Activated CD8-positive, alpha-beta memory T cell treated with anti-CD3 and anti-CD28 coated beads for 36 hours (primary cell): Measurements from ENCODE around the gene SLC51B. TPM values are rescaled to one million over a fixed set of nuclear protein-coding genes. Genes with fewer than 3 reads are reported as not detected.

ENCODE experiments used
- CTCF ChIA-PET: fragments of 350-600 bp; sonication (Branson Sonifier 250); formaldehyde crosslinking; loops from one replicate; lab custom pipeline; 2021; ENCODE audit warnings: antibody characterized with exemption; lab: Charles Lee
- POLR2A ChIA-PET: fragments of 350-600 bp; sonication (Branson Sonifier 250); formaldehyde crosslinking; loops from one replicate; lab custom pipeline; 2021; ENCODE audit warnings: antibody characterized with exemption; lab: Charles Lee
- total RNA-seq, 2 experiments: library from RNA; stranded (reverse); gene quantifications; one replicate each; pipeline ENCODE4 v1.2.3, GENCODE V29; 2021

SLC51B gene
- total RNA-seq, 2 experiments from 2014 or later, result not detected

GRCh38 chr15:65076486-65077290 lies 31.5 kb downstream of the SLC51B start, which contains the start of gene KBTBD13:
Gene KBTBD13, plus strand, starts transcription at chr15:65076746. Its CDS starts 70 bp downstream, at chr15:65076816.
- ChIA-PET POLR2A (no interaction called here), CTCF (interaction anchor here (0.6 to 1.5 kb wide), 3 partner anchors 8 to 11 kb away, joined by 3 to 6 read pairs (median 4); no protein-coding TSS in a partner anchor)

GRCh38 chr15:65077291-65077980 lies 32.2 kb downstream of the SLC51B start:
- ChIA-PET POLR2A (no interaction called here), CTCF (interaction anchor here (0.9 to 2.0 kb wide), 6 partner anchors 8 to 347 kb away, joined by 3 to 10 read pairs (median 4); no protein-coding TSS in a partner anchor)

GRCh38 chr15:65077981-65078352 lies 32.8 kb downstream of the SLC51B start:
- CTCF ChIA-PET, result interaction anchor here (0.6 to 2.0 kb wide), 8 partner anchors 9 to 347 kb away, joined by 3 to 10 read pairs (median 3); no protein-coding TSS in a partner anchor
- POLR2A ChIA-PET, result no interaction called here

GRCh38 chr15:65079580-65079979 lies 34.4 kb downstream of the SLC51B start:
- POLR2A ChIA-PET, result no interaction called here
- CTCF ChIA-PET, result interaction anchor here (1.6 kb wide), 1 partner anchor 27 kb away, joined by 5 read pairs; no protein-coding TSS in a partner anchor

GRCh38 chr15:65081270-65081669 lies 36.1 kb downstream of the SLC51B start:
- CTCF ChIA-PET, result no interaction called here
- POLR2A ChIA-PET, result no interaction called here

- ChIA-PET POLR2A (no interaction called here), CTCF (no interaction called here)
Observed at GRCh38 chr15:65081758-65082157, 36.6 kb downstream of the SLC51B start.

GRCh38 chr15:65082303-65082953 lies 37.2 kb downstream of the SLC51B start:
- POLR2A ChIA-PET, result no interaction called here
- CTCF ChIA-PET, result interaction anchor here (1.1 kb wide), 1 partner anchor 184 kb away, joined by 3 read pairs; no protein-coding TSS in a partner anchor

GRCh38 chr15:65083262-65083701 lies 38.1 kb downstream of the SLC51B start:
- CTCF ChIA-PET, result interaction anchor here (1.1 kb wide), 1 partner anchor 183 kb away, joined by 3 read pairs; no protein-coding TSS in a partner anchor
- POLR2A ChIA-PET, result interaction anchor here (0.6 kb wide), 1 partner anchor 71 kb away, joined by 4 read pairs; no protein-coding TSS in a partner anchor

GRCh38 chr15:65084500-65085206 lies 39.5 kb downstream of the SLC51B start:
- ChIA-PET POLR2A (interaction anchor here (0.6 kb wide), 1 partner anchor 420 kb away, joined by 11 read pairs; no protein-coding TSS in a partner anchor), CTCF (interaction anchor here (1.2 kb wide), 1 partner anchor 51 kb away, joined by 4 read pairs; no protein-coding TSS in a partner anchor)

GRCh38 chr15:65085207-65085753 lies 40.1 kb downstream of the SLC51B start:
- CTCF ChIA-PET, result interaction anchor here (1.2 kb wide), 1 partner anchor 51 kb away, joined by 4 read pairs; no protein-coding TSS in a partner anchor
- POLR2A ChIA-PET, result interaction anchor here (0.6 kb wide), 1 partner anchor 420 kb away, joined by 11 read pairs; no protein-coding TSS in a partner anchor

- ChIA-PET CTCF (no interaction called here), POLR2A (no interaction called here)
Observed at GRCh38 chr15:65085990-65086679, 40.9 kb downstream of the SLC51B start.

- ChIA-PET CTCF (interaction anchor here (0.8 to 1.3 kb wide), 2 partner anchors 11 to 32 kb away, joined by 3 to 6 read pairs; no protein-coding TSS in a partner anchor), POLR2A (no interaction called here)
Observed at GRCh38 chr15:65086680-65087111, 41.5 kb downstream of the SLC51B start.

GRCh38 chr15:65087411-65087810 lies 42.2 kb downstream of the SLC51B start:
- POLR2A ChIA-PET, result no interaction called here
- CTCF ChIA-PET, result interaction anchor here (0.8 to 1.3 kb wide), 2 partner anchors 11 to 32 kb away, joined by 3 to 6 read pairs; no protein-coding TSS in a partner anchor

- ChIA-PET CTCF (interaction anchor here (1.3 kb wide), 1 partner anchor 33 kb away, joined by 3 read pairs; no protein-coding TSS in a partner anchor), POLR2A (no interaction called here)
Observed at GRCh38 chr15:65087873-65088642, 42.9 kb downstream of the SLC51B start.

GRCh38 chr15:65088643-65089021 lies 43.4 kb downstream of the SLC51B start:
- ChIA-PET CTCF (no interaction called here), POLR2A (no interaction called here)

GRCh38 chr15:65089206-65089824 lies 44.1 kb downstream of the SLC51B start:
- ChIA-PET POLR2A (no interaction called here), CTCF (no interaction called here)
